Mesothelial cell of epicardium (in vitro differentiated cells): ENCODE results near the gene TMEM129. TPM values are rescaled to one million over a fixed set of nuclear protein-coding genes. Genes with fewer than 3 reads are reported as not detected.
A peak's percentile ranks its signal among the peaks of the same experiment; 100 is the strongest.

Experiments
- DNase-seq, 2 experiments: peaks; one replicate each; pipeline ENCODE4 v3.0.0; 2021; ENCODE audit warnings: low spot score in 2 of 2; ENCODE audit not compliant: unreplicated experiment in 2 of 2
- H3K27ac Mint-ChIP-seq: 2 replicates; pipeline ENCODE4 v1.8.0; 2021; ENCODE audit warnings: mixed read lengths
- H3K27me3 Mint-ChIP-seq: 2 replicates; pipeline ENCODE4 v1.8.0; 2021; ENCODE audit warnings: low read depth, mixed read lengths
- H3K36me3 Mint-ChIP-seq: 2 replicates; pipeline ENCODE4 v1.8.0; 2021; ENCODE audit warnings: mixed read lengths
- H3K4me1 Mint-ChIP-seq: 2 replicates; pipeline ENCODE4 v1.8.0; 2021; ENCODE audit warnings: mixed read lengths
- H3K4me3 Mint-ChIP-seq: 2 replicates; pipeline ENCODE4 v1.8.0; 2021; ENCODE audit warnings: mild to moderate bottlenecking, moderate library complexity, mixed read lengths
- H3K9me3 Mint-ChIP-seq: 2 replicates; pipeline ENCODE4 v1.8.0; 2021; ENCODE audit warnings: mixed read lengths
- total RNA-seq: library from RNA; stranded (reverse); gene quantifications from 3 replicates; pipeline ENCODE4 v1.2.1, GENCODE V29; 2021
- TF ChIP-seq, protein P1 (sequence below): fragments of 200-600 bp; sonication (generic); IDR thresholded peaks from one replicate; pipeline ENCODE4 v1.5.0; 2021; ENCODE audit warnings: antibody characterized with exemption; ENCODE audit not compliant: unreplicated experiment

Gene TMEM129
- total RNA-seq, 1 donor from 2014 or later = 37.8 TPM

DNA sequence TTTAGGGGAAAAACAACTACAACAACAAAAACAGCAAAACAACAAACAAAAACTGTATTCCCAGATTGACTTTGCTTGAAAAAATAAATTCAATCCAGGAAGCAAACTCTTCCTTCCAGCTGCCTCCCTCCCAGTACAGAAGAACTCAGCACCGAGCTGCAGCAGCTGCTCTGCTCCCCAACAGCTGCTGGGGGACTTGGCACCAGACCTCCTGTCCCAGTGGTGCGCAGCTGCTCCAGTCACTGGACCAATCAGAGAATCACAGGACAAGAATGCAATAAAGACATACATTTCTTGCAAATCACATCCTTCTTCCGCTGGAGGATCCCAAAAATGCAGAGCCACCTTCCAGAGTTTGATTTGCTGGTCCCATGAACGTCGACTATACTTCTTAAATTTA lies 25.2 kb downstream of the TMEM129 start:
- Mint-ChIP-seq H3K27me3 (no peaks in the 10 kb centered on the region), H3K9me3 (no peaks in the 10 kb centered on the region), H3K4me1 (no peaks in the 10 kb centered on the region), H3K27ac (no peak overlapping the region), H3K4me3 (no peak overlapping the region), H3K36me3 (peaks cover 25% of the 10 kb centered on the region)
- DNase-seq = no peak
- TF ChIP-seq, protein P1, sequence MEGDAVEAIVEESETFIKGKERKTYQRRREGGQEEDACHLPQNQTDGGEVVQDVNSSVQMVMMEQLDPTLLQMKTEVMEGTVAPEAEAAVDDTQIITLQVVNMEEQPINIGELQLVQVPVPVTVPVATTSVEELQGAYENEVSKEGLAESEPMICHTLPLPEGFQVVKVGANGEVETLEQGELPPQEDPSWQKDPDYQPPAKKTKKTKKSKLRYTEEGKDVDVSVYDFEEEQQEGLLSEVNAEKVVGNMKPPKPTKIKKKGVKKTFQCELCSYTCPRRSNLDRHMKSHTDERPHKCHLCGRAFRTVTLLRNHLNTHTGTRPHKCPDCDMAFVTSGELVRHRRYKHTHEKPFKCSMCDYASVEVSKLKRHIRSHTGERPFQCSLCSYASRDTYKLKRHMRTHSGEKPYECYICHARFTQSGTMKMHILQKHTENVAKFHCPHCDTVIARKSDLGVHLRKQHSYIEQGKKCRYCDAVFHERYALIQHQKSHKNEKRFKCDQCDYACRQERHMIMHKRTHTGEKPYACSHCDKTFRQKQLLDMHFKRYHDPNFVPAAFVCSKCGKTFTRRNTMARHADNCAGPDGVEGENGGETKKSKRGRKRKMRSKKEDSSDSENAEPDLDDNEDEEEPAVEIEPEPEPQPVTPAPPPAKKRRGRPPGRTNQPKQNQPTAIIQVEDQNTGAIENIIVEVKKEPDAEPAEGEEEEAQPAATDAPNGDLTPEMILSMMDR = no peak

DNA sequence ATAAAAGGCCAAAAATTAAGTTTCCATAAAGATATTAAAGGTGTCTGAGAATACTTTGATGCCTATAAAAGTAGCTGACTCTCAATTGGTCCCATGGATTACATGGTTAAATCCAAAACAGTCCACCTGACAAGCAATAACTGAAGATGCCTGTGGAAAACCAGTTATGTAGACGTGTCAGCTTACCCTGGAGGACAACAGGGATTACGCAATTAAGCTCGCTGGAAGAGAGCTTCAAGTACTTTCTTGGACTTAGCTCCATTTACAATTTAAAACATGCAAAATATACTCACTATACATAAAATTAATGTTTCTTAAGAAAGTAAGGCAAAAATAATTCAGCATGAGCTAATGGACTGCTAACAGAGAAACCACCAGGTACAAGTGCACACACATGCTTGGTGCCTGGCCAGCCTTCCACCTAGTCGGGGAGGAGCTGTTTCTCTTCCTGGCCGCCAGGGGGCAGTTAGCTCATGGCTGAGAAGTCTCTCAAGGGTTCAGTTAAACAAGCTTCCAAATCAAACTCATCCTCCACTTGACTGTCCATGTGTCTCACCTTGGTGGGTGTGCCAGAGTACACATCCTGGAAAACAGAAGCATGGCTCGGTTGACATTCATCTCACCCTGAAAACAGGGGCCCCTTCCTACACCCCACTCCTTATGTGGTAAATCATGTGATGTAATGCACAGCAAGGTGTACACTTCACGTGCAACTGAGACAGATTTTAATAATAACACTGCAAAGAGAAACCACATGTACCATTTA lies 27.8 kb downstream of the TMEM129 start:
- Mint-ChIP-seq H3K9me3 (no peaks in the 10 kb centered on the region), H3K36me3 (peaks cover 29% of the 10 kb centered on the region), H3K4me3 (no peak overlapping the region), H3K27me3 (no peaks in the 10 kb centered on the region), H3K4me1 (no peaks in the 10 kb centered on the region), H3K27ac (peak overlapping the region; percentile 69)
- peak; percentile 70 to 82 for DNase-seq
- TF ChIP-seq, protein P1 = peak; percentile 93

DNA sequence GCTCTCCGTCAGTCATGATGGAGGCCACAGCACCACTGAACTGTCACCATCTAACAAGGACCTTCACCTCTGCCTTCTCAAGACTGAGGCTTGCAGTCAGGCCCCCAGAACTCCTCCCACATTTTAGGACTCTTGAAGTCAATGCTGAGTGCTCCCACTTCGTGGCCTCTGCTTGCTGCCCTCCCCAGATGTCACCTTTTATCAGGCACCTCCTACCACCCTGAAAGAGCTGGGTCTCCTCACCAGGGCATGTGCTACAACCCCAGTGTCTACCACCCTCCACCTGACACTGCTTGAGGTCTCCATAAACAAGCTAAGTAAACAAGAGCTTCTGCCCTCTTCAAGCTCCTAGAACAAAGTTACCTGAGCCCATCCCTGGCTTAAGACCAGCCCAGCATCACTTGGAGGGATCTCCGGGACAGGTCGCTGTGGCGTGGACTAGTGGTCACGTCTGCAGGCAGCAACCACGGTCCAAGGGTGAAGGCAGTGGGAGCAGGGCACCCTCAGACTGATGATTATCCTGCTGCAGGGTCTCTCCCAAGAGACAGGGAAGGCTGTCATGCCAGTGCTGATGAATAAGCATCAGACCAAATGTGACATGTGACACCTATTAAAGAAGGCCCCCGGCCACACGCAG lies 29.3 kb downstream of the TMEM129 start:
- TF ChIP-seq, protein P1 = no peak
- no peaks in the 10 kb centered on the region for H3K4me1 Mint-ChIP-seq
- peaks cover 29% of the 10 kb centered on the region for H3K36me3 Mint-ChIP-seq
- H3K4me3 Mint-ChIP-seq = no peak overlapping the region
- DNase-seq = no peak
- no peaks in the 10 kb centered on the region for H3K9me3 Mint-ChIP-seq
- H3K27ac Mint-ChIP-seq = no peak overlapping the region
- no peaks in the 10 kb centered on the region for H3K27me3 Mint-ChIP-seq

DNA sequence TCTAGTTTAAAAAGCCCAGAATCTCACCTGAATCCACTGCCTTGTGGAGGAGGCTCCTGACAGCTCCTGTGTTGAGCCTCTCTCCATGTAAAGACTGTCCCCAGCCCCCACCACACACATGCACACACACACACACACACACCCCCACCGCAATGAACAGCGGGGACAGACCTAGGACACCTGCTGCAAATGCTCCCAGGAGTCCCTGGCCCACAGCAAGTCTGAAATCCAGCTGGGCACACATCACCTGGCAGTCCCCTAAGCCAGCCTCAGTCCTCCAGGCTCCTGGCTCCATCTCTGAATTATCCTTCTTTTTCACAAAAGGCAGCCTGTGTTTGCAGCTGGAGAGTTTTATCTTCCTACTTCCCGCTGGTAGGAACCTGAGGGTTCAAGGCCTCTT lies 30.4 kb downstream of the TMEM129 start:
- H3K27ac Mint-ChIP-seq = no peak overlapping the region
- no peaks in the 10 kb centered on the region for H3K27me3 Mint-ChIP-seq

DNA sequence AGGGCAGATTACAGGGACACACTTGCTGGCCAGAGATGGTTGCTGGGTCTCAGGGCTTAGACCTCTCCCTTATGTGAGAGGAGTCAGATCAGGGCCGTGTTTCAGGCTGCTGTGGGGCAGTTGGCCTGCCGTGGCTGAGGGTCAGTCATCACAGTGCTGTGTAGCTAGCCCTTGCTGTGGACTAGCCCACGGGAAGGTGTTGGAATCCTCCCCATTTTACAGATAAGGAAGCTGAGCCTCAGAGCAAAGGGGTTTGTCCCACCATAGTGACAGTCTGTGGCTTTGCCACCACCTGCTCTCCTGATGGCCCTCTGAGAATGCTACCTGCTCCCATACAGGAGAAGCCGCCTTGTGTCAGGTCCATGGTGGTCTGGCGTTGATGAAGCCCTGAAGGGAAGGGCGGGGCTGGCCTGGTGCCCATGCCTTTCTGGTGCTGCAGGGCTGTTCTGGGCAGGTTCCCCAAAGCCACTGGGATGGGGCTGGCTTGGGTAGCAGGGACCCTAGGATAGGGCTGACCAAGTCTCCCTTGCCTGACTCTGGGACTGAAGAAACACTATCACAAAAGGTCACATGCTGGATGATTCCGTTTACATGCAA lies 34.6 kb downstream of the TMEM129 start:
- TF ChIP-seq, protein P1 = no peak
- H3K4me1 Mint-ChIP-seq = peaks cover 10% of the 10 kb centered on the region
- no peak for DNase-seq
- peaks cover 11% of the 10 kb centered on the region for H3K36me3 Mint-ChIP-seq
- no peaks in the 10 kb centered on the region for H3K27me3 Mint-ChIP-seq
- H3K4me3 Mint-ChIP-seq = peak overlapping the region; percentile 34
- H3K27ac Mint-ChIP-seq = no peak overlapping the region
- H3K9me3 Mint-ChIP-seq = no peaks in the 10 kb centered on the region

More for the DNA sequence above, 30.4 kb downstream of the TMEM129 start:
- no peaks in the 10 kb centered on the region for H3K9me3 Mint-ChIP-seq
- no peak for DNase-seq
- TF ChIP-seq, protein P1 = no peak
- H3K4me3 Mint-ChIP-seq = no peak overlapping the region
- H3K4me1 Mint-ChIP-seq = no peaks in the 10 kb centered on the region
- peaks cover 25% of the 10 kb centered on the region for H3K36me3 Mint-ChIP-seq
